ENCODE measurements around the gene BYSL. TPM values are rescaled to one million over a fixed set of nuclear protein-coding genes. Genes with fewer than 3 reads are reported as not detected.

BYSL gene
- 13.9 and 20.7 TPM in 2 replicates for total RNA-seq
- polyA plus RNA-seq: 16.6 and 28.5 TPM in 2 replicates

GRCh38 chr6:41920921-41921711 lies at the start of gene BYSL, which contains the start of gene MED20:
Gene BYSL (plus strand): TSS chr6:41921499. CDS start chr6:41921563, 64 bp downstream.
Gene MED20 (minus strand): TSS chr6:41921139. CDS start chr6:41921018, 121 bp downstream.
- Histone ChIP-seq H3K4me1 (ENCODE audit: insufficient read depth) (peaks cover 20% of the 10 kb centered on the region), H3K27ac (peak within 1 kb of the TSS; percentile 97), H3K9me2 (replicated peaks; ENCODE audit: insufficient read depth) (no peaks in the 10 kb centered on the region), H3K4me2 (peak within 1 kb of the TSS; percentile 91), H3K79me2 (peaks cover 81% of the 10 kb centered on the region), H2AFZ (peak within 1 kb of the TSS; percentile 57), H3K9me3 (ENCODE audit: low read depth) (no peaks in the 10 kb centered on the region), H4K20me1 (ENCODE audit: insufficient read depth, poor library complexity, severe bottlenecking) (no peaks in the 10 kb centered on the region), H3K4me3 (peak within 1 kb of the TSS; percentile 47), H3K36me3 (replicated peaks; ENCODE audit: insufficient read depth, low read depth) (no peaks in the 10 kb centered on the region), H3K27me3 (no peaks in the 10 kb centered on the region)
- TF ChIP-seq CTCF (IDR thresholded peaks at IDR 0.05; ENCODE audit: poor library complexity): peak; percentile 100
- no peak for TF ChIP-seq EZH2phosphoT487 (IDR thresholded peaks at IDR 0.05; ENCODE audit: low read depth, severe bottlenecking, unreplicated experiment)
- no peak for TF ChIP-seq EZH2 (IDR thresholded peaks at IDR 0.05; ENCODE audit: borderline replicate concordance)
- WGBS (ENCODE audit: low lambda C conversion rate, missing lambda C conversion rate): 1% methylated on average over 51 of the region's 55 CpGs
- DNase-seq (ENCODE audit: low spot score): peak; percentile 97

- Histone ChIP-seq H3K9me3 (ENCODE audit: low read depth) (no peaks in the 10 kb centered on the region), H3K4me3 (no peak overlapping the region), H3K36me3 (replicated peaks; ENCODE audit: insufficient read depth, low read depth) (no peaks in the 10 kb centered on the region), H3K9me2 (replicated peaks; ENCODE audit: insufficient read depth) (no peaks in the 10 kb centered on the region), H3K27me3 (no peaks in the 10 kb centered on the region), H2AFZ (no peak overlapping the region), H4K20me1 (ENCODE audit: insufficient read depth, poor library complexity, severe bottlenecking) (no peaks in the 10 kb centered on the region), H3K4me2 (no peak overlapping the region), H3K79me2 (no peaks in the 10 kb centered on the region), H3K27ac (no peak overlapping the region), H3K4me1 (ENCODE audit: insufficient read depth) (no peaks in the 10 kb centered on the region)
- 97% methylated on average over 2 of the region's 2 CpGs for WGBS (ENCODE audit: low lambda C conversion rate, missing lambda C conversion rate)
- no peak for DNase-seq (ENCODE audit: low spot score)
- TF ChIP-seq EZH2 (IDR thresholded peaks at IDR 0.05; ENCODE audit: borderline replicate concordance) (no peak), CTCF (IDR thresholded peaks at IDR 0.05; ENCODE audit: poor library complexity) (no peak), EZH2phosphoT487 (IDR thresholded peaks at IDR 0.05; ENCODE audit: low read depth, severe bottlenecking, unreplicated experiment) (no peak)
Observed at GRCh38 chr6:41871691-41872090, 49.6 kb upstream of the BYSL start.

GRCh38 chr6:41872147-41872546 lies 49.2 kb upstream of the BYSL start:
- Histone ChIP-seq H3K4me1 (ENCODE audit: insufficient read depth) (no peaks in the 10 kb centered on the region), H2AFZ (no peak overlapping the region), H3K4me2 (no peak overlapping the region), H3K79me2 (no peaks in the 10 kb centered on the region), H3K27me3 (no peaks in the 10 kb centered on the region), H3K36me3 (replicated peaks; ENCODE audit: insufficient read depth, low read depth) (no peaks in the 10 kb centered on the region), H3K27ac (no peak overlapping the region), H3K9me3 (ENCODE audit: low read depth) (no peaks in the 10 kb centered on the region), H3K4me3 (no peak overlapping the region), H4K20me1 (ENCODE audit: insufficient read depth, poor library complexity, severe bottlenecking) (no peaks in the 10 kb centered on the region), H3K9me2 (replicated peaks; ENCODE audit: insufficient read depth) (no peaks in the 10 kb centered on the region)
- TF ChIP-seq EZH2 (IDR thresholded peaks at IDR 0.05; ENCODE audit: borderline replicate concordance) (no peak), CTCF (IDR thresholded peaks at IDR 0.05; ENCODE audit: poor library complexity) (no peak), EZH2phosphoT487 (IDR thresholded peaks at IDR 0.05; ENCODE audit: low read depth, severe bottlenecking, unreplicated experiment) (no peak)
- 98% methylated on average over 13 of the region's 13 CpGs for WGBS (ENCODE audit: low lambda C conversion rate, missing lambda C conversion rate)
- no peak for DNase-seq (ENCODE audit: low spot score)
